ENCODE measurements around the gene ZNRF3.

DNA sequence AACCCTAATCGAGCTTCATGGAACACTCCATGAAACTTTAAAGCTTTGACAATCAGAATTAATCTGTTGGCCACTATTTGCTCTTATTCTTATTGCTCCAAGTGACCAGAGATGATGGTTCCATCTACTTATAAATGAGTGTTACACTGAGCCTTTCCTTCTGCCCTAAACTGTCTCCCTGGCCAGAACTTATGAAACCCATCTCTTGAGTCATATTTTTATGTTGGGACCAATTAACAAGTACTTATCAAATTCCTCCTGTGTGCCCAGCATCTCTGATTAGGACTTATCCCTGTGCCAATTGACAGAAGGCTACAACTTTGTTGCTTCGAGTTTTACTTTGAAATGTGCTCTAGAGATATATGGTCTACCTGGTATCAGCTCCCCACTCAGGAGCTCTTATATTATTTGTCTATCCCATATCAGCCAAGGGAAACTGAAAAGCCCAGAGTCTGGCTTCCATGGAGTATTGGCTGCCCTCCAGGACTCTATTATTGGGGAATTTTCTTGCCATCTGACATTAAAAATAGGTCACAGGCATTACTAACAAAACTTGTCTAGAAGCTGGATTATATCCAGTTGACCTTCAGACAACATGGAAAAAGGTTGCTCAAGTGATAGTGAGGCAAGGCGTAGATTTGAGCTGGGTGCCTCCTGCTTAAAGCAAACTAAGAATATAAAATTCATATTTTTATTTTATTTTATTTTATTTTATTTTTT lies 198.3 kb downstream of the ZNRF3 start:
- TF ChIP-seq SMC3 (IDR thresholded peaks at IDR 0.05; ENCODE audit: low read depth, low read length), result no peak
- TF ChIP-seq, protein P1, sequence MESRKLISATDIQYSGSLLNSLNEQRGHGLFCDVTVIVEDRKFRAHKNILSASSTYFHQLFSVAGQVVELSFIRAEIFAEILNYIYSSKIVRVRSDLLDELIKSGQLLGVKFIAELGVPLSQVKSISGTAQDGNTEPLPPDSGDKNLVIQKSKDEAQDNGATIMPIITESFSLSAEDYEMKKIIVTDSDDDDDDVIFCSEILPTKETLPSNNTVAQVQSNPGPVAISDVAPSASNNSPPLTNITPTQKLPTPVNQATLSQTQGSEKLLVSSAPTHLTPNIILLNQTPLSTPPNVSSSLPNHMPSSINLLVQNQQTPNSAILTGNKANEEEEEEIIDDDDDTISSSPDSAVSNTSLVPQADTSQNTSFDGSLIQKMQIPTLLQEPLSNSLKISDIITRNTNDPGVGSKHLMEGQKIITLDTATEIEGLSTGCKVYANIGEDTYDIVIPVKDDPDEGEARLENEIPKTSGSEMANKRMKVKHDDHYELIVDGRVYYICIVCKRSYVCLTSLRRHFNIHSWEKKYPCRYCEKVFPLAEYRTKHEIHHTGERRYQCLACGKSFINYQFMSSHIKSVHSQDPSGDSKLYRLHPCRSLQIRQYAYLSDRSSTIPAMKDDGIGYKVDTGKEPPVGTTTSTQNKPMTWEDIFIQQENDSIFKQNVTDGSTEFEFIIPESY (IDR thresholded peaks at IDR 0.05; ENCODE audit: borderline replicate concordance, low read depth), result no peak
- TF ChIP-seq, protein P2, sequence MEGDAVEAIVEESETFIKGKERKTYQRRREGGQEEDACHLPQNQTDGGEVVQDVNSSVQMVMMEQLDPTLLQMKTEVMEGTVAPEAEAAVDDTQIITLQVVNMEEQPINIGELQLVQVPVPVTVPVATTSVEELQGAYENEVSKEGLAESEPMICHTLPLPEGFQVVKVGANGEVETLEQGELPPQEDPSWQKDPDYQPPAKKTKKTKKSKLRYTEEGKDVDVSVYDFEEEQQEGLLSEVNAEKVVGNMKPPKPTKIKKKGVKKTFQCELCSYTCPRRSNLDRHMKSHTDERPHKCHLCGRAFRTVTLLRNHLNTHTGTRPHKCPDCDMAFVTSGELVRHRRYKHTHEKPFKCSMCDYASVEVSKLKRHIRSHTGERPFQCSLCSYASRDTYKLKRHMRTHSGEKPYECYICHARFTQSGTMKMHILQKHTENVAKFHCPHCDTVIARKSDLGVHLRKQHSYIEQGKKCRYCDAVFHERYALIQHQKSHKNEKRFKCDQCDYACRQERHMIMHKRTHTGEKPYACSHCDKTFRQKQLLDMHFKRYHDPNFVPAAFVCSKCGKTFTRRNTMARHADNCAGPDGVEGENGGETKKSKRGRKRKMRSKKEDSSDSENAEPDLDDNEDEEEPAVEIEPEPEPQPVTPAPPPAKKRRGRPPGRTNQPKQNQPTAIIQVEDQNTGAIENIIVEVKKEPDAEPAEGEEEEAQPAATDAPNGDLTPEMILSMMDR (IDR thresholded peaks at IDR 0.05), result no peak
- TF ChIP-seq, protein P3, sequence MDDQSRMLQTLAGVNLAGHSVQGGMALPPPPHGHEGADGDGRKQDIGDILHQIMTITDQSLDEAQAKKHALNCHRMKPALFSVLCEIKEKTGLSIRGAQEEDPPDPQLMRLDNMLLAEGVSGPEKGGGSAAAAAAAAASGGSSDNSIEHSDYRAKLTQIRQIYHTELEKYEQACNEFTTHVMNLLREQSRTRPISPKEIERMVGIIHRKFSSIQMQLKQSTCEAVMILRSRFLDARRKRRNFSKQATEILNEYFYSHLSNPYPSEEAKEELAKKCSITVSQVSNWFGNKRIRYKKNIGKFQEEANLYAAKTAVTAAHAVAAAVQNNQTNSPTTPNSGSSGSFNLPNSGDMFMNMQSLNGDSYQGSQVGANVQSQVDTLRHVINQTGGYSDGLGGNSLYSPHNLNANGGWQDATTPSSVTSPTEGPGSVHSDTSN (IDR thresholded peaks at IDR 0.05), result no peak

Measured in SK-N-SH (cell line).